HG03060 (cell line): Measurements from ENCODE around the gene USP35.

Source experiments
- ATAC-seq: cut with Tn5 transposase; IDR thresholded peaks from one replicate; pipeline ENCODE4 v1.9.1; 2021; ENCODE audit warnings: low read depth, moderate number of reproducible peaks; ENCODE audit not compliant: unreplicated experiment

The USP35 gene

DNA sequence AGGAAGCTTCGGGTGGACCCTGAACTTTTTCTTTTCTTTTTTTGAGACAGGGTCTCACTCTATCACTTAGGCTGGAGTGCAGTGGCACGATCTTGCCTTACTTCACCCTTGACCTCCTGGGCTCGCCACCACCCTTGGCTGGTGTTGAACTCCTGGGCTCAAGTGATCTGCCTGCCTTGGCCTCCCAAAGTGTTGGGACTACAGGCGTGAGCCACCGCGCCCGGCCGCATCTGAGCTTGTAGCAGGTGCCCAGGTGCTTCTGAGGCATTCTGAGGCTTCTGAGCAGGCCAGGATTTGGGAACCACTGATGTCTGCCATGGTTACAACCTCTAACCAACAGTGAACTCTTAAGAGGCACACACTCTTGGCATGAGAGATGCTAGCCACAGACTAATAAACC lies 5.1 kb downstream of the USP35 start:
- no peak for ATAC-seq

- ATAC-seq: no peak
These were observed 5.8 kb downstream of the USP35 start for GRCh38 chr11:78194490-78194889.

DNA sequence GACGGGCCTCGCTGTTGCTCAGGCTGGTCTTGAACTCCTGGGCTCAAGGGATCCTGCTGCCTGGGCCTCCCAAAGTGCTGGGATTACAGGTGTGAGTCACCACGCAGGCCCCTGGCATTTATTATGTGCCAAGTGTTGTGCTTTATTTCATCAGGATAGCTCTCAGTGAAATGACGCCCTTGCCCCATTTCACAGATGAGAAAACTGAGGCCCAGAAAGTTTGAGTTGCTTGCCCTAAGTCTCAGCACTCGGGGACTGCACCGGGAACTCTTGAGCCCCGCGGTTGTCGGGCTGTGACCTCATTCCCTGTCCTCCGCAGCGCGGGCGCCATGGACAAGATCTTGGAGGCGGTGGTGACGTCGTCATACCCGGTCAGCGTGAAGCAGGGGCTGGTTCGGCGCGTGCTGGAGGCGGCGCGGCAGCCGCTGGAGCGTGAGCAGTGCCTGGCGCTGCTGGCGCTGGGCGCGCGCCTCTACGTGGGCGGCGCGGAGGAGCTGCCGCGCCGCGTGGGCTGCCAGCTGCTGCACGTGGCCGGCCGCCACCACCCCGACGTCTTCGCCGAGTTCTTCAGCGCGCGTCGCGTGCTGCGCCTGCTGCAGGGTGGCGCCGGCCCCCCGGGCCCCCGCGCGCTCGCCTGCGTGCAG lies 7.3 kb downstream of the USP35 start:
- ATAC-seq: no peak

- ATAC-seq: no peak
These were observed 8.0 kb downstream of the USP35 start for GRCh38 chr11:78196661-78197091.

- ATAC-seq: no peak
These were observed 9.1 kb downstream of the USP35 start for GRCh38 chr11:78197816-78198215.

GRCh38 chr11:78199015-78199652 lies 10.4 kb downstream of the USP35 start:
- ATAC-seq: no peak

GRCh38 chr11:78199653-78200015 lies 10.9 kb downstream of the USP35 start:
- ATAC-seq: no peak

GRCh38 chr11:78200061-78200460 lies 11.3 kb downstream of the USP35 start:
- no peak for ATAC-seq

- ATAC-seq: no peak
These were observed 11.8 kb downstream of the USP35 start for GRCh38 chr11:78200553-78200952.

DNA sequence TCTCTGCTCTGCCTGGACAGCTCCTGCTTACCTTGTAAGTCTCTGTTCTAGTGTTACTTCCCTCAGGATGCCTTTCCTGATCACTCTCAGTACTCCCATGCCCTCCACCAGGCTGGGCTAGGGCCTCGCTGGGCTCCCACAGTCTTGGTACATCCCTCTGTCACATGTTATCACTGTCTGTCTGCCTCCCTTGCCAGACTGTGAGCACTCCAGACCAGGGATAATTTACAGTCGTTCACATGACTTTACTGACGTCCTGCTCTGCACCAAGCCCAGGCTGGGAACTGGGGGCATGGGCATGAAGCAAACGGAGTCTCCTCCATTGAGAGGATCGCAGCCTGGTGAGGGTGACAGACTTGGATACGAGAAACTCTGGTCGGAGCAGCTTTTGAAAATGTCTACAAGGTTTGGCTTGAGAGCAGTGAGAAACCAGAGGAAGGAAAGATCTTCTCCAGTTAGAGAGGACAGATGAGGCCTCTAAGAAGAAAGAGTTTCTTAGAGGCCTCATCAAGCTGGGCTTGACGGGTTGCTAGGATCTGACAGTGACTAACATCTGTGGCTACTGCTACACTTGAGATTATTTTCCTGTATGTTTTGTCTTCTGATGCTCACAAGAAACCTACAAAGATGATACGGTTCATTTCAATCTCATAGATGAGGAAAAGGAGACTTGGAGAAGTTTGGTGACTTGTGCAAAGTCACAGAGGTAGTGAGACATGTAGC lies 12.5 kb downstream of the USP35 start:
- no peak for ATAC-seq

GRCh38 chr11:78202733-78203167 lies 14.0 kb downstream of the USP35 start:
- ATAC-seq: no peak

DNA sequence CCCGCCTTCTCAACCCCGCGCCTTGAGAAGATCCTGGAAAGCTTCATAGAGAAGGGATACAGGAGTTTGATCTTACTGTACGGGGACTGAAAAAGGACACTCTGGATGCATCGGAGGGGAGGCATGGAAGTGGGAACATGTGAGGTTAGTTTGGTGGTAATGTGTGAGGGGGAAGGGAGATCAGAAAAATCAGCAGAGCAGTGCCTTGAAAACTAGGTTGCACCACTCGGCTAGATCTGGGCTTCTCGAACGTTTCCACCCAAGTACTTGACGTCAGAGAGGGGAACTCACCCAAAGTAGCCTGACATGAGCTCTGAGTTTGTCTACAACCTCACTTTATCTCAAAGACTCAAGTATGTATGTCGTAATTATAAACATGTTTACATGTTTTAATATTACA lies 14.5 kb downstream of the USP35 start:
- no peak for ATAC-seq

- no peak for ATAC-seq
These were observed 16.5 kb downstream of the USP35 start for GRCh38 chr11:78205256-78205655.

- no peak for ATAC-seq
These were observed 17.0 kb downstream of the USP35 start for GRCh38 chr11:78205691-78206090.

DNA sequence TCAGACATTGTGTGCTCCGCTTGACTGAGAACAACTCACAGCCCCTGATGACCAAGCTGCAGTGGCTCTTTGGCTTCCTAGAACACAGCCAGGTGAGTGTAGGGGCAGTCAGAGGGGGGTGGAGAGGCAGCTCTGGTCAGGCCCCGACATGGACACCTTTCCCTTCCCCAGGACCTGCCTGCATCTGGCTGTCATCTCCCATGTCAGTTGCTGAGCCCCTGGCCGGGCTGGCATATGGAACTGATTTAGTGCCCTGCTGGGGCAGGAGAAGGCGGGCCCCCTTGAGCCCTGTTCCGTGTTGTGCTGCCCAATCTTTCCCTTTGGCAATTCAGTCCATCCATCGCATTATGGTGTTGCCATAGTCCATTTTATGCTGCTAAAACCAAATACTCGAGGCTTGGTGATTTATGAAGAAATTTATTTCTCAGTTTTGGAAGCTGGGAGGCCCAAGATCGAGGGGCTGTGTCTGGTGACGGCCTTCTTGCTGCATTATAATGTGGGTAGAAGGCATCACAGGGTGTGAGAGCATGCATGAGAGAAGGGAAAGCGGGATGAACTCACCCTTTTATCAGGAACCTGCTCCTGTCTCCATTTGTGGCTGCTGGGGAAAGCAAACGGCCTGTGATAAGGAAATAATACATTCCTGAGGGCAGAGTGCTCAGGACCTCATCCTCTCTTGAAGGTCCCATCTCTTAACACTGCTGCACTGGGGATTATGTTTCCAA lies 19.0 kb downstream of the USP35 start:
- no peak for ATAC-seq

DNA sequence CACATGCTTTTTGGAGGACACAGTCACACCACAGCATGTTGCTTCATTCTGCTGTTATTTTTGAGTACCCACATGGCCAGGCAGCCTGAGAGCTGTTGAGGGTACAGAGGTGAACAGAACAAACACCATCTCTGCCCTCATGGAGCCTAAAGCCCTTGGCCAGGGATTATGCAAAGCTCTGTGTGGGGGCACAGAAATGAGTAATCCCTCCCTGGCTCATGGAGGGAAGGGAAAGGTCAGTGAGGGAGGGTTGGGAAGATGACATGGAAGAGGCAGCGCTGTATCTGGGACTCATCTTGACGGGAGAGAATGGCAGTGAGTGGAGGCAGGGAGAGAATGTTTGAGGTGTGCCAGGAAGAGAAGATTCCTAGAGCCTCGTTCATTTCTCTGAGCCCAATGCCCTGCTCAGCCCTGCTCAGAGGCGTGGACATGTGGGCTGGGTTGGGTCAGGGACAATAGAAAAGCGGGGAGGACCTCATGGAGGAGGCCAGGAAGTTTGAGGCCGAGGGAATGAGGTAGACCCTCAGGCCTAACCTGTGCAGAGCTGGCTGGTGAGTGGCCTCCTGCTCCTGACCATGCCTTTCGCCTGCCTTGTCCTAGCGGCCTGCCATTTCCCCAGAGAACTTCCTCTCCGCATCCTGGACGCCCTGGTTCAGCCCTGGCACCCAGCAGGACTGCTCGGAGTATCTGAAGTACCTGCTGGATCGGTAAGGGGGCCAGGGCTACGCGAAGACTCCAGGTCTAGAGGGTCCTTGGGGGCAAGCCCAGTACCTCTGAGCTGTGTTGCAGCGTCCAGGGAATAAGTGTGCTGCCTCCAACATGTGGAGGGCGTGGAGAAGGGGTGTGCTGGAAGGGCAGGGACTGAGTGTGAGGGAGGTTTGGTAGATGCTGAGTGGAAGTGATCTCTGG lies 19.8 kb downstream of the USP35 start:
- ATAC-seq: no peak

- no peak for ATAC-seq
These were observed 20.8 kb downstream of the USP35 start for GRCh38 chr11:78209478-78209877.

DNA sequence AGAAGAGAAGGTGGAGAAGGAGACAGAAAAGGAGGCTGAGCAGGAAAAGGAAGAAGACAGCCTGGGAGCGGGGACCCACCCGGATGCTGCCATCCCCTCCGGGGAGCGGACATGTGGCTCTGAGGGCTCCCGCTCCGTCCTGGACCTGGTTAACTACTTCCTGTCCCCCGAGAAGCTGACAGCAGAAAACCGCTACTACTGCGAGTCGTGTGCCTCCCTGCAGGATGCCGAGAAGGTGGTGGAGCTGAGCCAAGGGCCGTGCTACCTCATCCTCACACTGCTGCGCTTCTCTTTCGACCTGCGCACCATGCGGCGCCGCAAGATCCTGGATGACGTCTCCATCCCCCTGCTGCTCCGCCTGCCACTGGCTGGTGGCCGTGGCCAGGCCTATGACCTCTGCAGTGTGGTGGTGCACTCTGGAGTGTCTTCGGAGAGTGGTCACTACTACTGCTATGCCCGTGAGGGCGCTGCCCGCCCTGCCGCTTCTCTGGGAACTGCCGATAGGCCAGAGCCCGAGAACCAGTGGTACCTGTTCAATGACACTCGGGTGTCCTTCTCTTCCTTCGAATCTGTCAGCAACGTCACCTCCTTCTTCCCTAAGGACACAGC lies 21.4 kb downstream of the USP35 start:
- ATAC-seq: no peak

DNA sequence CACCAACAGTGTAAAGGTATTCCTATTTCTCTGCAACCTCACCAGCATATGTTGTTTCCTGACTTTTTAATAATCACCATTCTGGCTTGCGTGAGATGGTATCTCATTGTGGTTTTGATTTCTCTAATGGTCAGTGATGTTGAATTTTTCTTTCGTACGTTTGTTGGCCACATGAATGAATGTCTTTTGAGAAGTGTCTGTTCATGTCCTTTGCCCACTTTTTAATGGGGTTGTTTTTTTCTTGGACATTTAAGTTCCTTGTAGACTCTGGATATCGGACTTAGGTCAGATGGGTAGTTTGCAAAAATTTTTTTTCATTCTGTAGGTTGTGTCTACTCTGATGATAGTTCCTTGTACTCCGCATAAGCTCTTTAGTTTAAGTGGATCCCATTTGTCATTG lies 22.8 kb downstream of the USP35 start:
- ATAC-seq: no peak
